KOPT-K1 (cell line): ENCODE measurements around the gene CD82.
A peak's percentile ranks its signal among the peaks of the same experiment; 100 is the strongest.

Source experiments
- H3K27ac ChIP-seq: fragments of 200-600 bp; sonication (generic); 2 replicates; pipeline ENCODE4 v1.5.1; 2016; ENCODE audit warnings: antibody characterized with exemption, mild to moderate bottlenecking, low read depth, low read length; ENCODE audit not compliant: poor library complexity, severe bottlenecking
- H3K36me3 ChIP-seq: fragments of 200-600 bp; sonication (generic); 2 replicates; pipeline ENCODE4 v1.5.1; 2017; ENCODE audit warnings: antibody characterized with exemption, mild to moderate bottlenecking, low read length, moderate library complexity; ENCODE audit not compliant: insufficient read depth
- H3K9me3 ChIP-seq: fragments of 200-600 bp; sonication (generic); 2 replicates; pipeline ENCODE4 v1.5.1; 2017; ENCODE audit warnings: antibody characterized with exemption, low read length, mild to moderate bottlenecking; ENCODE audit not compliant: insufficient read depth, poor library complexity, severe bottlenecking

CD82 gene, protein sequence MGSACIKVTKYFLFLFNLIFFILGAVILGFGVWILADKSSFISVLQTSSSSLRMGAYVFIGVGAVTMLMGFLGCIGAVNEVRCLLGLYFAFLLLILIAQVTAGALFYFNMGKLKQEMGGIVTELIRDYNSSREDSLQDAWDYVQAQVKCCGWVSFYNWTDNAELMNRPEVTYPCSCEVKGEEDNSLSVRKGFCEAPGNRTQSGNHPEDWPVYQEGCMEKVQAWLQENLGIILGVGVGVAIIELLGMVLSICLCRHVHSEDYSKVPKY

DNA sequence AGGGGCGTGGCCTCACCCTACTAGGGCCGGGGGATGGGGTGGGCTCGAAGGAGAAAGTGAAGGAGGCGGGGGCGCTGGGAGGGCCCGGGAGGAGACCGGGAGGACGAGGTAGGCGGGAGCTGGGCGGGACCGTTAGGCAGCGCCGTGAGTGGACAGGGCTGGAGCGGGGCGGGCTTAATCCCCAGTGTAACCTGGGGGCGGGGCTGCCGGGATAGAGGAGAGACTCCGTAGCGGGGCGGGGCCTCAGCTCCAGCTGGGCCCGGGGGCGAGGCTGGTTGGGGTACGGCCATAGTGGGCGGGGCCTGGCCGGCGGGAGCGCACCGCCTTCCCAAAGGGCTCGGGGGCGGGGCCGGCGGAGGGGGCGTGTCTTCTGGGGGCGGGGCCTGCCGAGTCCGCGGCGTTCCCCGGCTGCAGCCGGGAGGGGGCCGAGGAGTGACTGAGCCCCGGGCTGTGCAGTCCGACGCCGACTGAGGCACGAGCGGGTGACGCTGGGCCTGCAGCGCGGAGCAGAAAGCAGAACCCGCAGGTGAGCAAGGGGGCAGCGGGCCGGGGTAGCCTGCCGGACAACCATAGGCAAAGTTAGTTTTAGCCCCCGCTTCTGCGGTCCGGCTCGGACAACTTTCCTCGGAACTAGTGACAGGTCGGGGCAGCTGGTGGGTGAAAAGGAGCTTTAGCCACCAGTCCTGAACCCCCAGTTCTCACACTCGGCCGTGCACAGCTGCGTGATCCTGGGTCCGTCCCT is at the start of gene CD82:
Gene CD82 (plus strand): TSS at position 453 of the 742 bp plus-strand sequence. CDS start 29,000 bp downstream, outside the sequence.
- H3K27ac ChIP-seq, result peak within 1 kb of the TSS; percentile 100
- H3K9me3 ChIP-seq, result no peaks in the 10 kb centered on the region
- peaks cover 14% of the 10 kb centered on the region for H3K36me3 ChIP-seq

- Histone ChIP-seq H3K27ac (no peak overlapping the region), H3K9me3 (no peaks in the 10 kb centered on the region), H3K36me3 (no peaks in the 10 kb centered on the region)
Measured at GRCh38 chr11:44516688-44517507, 48.6 kb upstream of the CD82 start.

- H3K27ac ChIP-seq, result no peak overlapping the region
- H3K9me3 ChIP-seq, result no peaks in the 10 kb centered on the region
Measured at GRCh38 chr11:44517541-44517940, 47.9 kb upstream of the CD82 start.

DNA sequence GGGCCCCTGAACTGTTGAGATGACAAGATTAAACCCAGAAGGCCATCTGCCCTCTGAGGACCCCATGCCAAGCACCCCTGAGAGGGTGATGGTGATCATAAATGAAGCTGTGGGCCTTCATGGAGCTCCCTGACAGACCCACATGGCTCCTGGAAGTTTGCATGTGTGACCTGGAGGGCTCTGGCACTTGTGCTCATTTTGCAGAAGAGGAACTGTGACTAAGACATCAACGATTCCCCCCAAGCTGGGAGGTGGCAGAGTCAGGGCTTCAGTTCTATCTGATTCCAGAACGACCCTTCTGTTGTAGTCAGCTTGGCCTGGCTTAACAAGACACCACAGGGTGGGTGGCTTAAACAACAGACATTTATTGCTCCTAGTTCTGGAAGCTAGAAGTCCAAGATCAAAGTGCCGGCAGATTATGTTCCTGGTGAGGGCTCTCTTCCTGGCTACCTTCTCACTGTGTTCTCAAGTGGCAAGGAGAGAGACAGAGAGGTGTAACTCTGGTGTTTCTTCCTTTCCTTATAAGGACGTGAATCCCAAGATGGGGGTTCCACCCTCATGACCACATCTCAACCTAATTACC is 46.4 kb upstream of the CD82 start:
- no peak overlapping the region for H3K27ac ChIP-seq
- no peaks in the 10 kb centered on the region for H3K36me3 ChIP-seq
- no peaks in the 10 kb centered on the region for H3K9me3 ChIP-seq

More at GRCh38 chr11:44517541-44517940, 47.9 kb upstream of the CD82 start:
- no peaks in the 10 kb centered on the region for H3K36me3 ChIP-seq

GRCh38 chr11:44519989-44520737 is 45.3 kb upstream of the CD82 start:
- no peaks in the 10 kb centered on the region for H3K36me3 ChIP-seq
- H3K9me3 ChIP-seq, result no peaks in the 10 kb centered on the region
- H3K27ac ChIP-seq, result no peak overlapping the region

- Histone ChIP-seq H3K27ac (no peak overlapping the region), H3K9me3 (no peaks in the 10 kb centered on the region), H3K36me3 (no peaks in the 10 kb centered on the region)
Measured at GRCh38 chr11:44521148-44521547, 44.3 kb upstream of the CD82 start.

GRCh38 chr11:44522294-44522693 is 43.2 kb upstream of the CD82 start:
- Histone ChIP-seq H3K9me3 (no peaks in the 10 kb centered on the region), H3K27ac (no peak overlapping the region), H3K36me3 (no peaks in the 10 kb centered on the region)

- Histone ChIP-seq H3K27ac (no peak overlapping the region), H3K9me3 (no peaks in the 10 kb centered on the region), H3K36me3 (no peaks in the 10 kb centered on the region)
Measured at GRCh38 chr11:44524346-44524745, 41.1 kb upstream of the CD82 start.

- no peak overlapping the region for H3K27ac ChIP-seq
- H3K36me3 ChIP-seq, result no peaks in the 10 kb centered on the region
- no peaks in the 10 kb centered on the region for H3K9me3 ChIP-seq
Measured at GRCh38 chr11:44524751-44525201, 40.7 kb upstream of the CD82 start.

GRCh38 chr11:44525473-44526252 is 39.8 kb upstream of the CD82 start:
- Histone ChIP-seq H3K36me3 (no peaks in the 10 kb centered on the region), H3K9me3 (no peaks in the 10 kb centered on the region), H3K27ac (no peak overlapping the region)

GRCh38 chr11:44526438-44526837 is 39.0 kb upstream of the CD82 start:
- no peaks in the 10 kb centered on the region for H3K9me3 ChIP-seq
- no peak overlapping the region for H3K27ac ChIP-seq

GRCh38 chr11:44527476-44527875 is 38.0 kb upstream of the CD82 start:
- Histone ChIP-seq H3K27ac (no peak overlapping the region), H3K9me3 (no peaks in the 10 kb centered on the region), H3K36me3 (no peaks in the 10 kb centered on the region)

More at GRCh38 chr11:44526438-44526837, 39.0 kb upstream of the CD82 start:
- H3K36me3 ChIP-seq, result no peaks in the 10 kb centered on the region

DNA sequence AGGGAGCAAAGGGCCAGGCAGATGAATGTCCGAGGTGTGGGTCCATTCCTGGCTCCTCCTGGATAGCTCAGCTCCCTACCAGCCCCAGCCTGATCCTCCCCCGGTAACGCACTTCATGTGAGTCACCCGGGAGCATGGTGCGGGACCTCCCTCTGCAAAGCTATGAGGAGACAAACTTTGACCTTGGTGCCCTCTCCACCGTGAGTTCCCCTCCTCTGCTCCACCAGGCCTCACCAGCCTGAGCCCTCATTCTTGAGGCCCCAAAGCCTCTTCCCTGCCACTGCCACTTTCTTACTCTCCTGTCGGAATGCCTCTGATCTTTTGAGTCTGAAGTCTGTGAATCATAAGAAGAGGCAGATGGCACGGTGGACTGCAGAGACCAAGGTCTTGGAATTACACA is 37.4 kb upstream of the CD82 start:
- H3K27ac ChIP-seq, result no peak overlapping the region
- no peaks in the 10 kb centered on the region for H3K36me3 ChIP-seq
- no peaks in the 10 kb centered on the region for H3K9me3 ChIP-seq

DNA sequence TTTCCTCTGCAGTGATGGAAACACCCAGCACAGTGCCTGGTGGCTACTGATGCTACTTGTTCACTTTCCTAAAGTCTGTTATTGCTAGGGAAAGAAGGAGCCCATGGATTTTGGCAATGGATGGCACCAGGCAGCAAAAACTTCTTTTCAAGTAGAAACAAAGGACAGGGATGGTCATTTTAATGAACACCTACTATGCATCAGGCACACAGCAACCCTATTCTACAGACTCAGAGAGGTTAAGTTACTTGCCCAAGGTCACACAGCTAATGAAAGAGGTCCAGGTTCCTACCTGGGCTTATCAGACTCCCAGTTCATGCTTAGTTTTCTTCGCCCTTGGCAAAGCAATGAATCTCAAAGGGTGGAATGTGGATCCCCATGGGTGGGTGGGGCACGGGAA is 36.9 kb upstream of the CD82 start:
- Histone ChIP-seq H3K36me3 (no peaks in the 10 kb centered on the region), H3K27ac (no peak overlapping the region), H3K9me3 (no peaks in the 10 kb centered on the region)
